Measurements from ENCODE around the gene CIC. TPM values are rescaled to one million over a fixed set of nuclear protein-coding genes. Genes with fewer than 3 reads are reported as not detected.

The CIC gene
- total and polyA plus RNA-seq, 10 of the 15 experiments (the other 5 are each of a cell fraction or from before 2014, with no cell fraction given) = 0.18 to 50.6 (median 7.1) TPM

DNA sequence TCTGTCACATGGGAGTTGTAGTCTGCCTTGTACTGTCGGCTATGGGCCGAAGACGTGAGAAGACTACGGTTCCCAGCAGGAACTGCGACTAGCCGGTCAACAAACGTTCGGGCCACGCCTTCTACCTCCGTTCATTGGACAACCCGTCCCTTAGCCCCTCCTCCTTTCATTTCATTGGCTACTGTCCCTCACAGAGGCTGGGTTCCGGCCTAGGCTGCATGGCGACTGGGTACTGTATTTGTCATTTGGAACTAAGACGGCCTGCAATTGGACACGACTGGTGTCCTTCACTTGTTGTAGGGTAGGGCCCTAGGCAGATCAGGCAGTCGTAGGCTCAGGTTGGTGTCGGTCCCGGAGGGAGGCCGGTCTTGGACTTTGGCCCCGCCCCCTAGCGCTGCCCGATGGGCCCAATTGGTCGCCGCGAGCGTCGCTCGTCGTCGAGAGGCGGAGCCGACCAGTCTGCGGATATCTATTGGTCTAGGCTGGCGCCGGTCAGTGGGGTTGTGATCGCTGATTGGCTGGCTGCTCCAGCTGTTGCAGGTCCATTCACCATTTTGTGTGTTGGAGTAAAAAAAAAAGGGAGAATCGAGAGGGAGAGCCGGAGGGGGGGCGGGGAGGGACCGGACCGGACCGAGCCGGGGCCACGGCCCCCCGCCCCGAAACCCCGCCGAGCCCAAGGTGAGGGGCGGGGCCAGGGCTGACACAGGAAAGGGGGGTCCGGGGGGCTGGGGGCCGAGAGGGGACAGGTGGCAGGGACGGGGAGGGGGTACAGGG is at the start of gene CIC (continued):
- TF ChIP-seq, protein P1, sequence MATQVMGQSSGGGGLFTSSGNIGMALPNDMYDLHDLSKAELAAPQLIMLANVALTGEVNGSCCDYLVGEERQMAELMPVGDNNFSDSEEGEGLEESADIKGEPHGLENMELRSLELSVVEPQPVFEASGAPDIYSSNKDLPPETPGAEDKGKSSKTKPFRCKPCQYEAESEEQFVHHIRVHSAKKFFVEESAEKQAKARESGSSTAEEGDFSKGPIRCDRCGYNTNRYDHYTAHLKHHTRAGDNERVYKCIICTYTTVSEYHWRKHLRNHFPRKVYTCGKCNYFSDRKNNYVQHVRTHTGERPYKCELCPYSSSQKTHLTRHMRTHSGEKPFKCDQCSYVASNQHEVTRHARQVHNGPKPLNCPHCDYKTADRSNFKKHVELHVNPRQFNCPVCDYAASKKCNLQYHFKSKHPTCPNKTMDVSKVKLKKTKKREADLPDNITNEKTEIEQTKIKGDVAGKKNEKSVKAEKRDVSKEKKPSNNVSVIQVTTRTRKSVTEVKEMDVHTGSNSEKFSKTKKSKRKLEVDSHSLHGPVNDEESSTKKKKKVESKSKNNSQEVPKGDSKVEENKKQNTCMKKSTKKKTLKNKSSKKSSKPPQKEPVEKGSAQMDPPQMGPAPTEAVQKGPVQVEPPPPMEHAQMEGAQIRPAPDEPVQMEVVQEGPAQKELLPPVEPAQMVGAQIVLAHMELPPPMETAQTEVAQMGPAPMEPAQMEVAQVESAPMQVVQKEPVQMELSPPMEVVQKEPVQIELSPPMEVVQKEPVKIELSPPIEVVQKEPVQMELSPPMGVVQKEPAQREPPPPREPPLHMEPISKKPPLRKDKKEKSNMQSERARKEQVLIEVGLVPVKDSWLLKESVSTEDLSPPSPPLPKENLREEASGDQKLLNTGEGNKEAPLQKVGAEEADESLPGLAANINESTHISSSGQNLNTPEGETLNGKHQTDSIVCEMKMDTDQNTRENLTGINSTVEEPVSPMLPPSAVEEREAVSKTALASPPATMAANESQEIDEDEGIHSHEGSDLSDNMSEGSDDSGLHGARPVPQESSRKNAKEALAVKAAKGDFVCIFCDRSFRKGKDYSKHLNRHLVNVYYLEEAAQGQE (IDR thresholded peaks at IDR 0.05; ENCODE audit: low read depth, low read length) = no peak
- TF ChIP-seq IKZF1 (conservative IDR thresholded peaks at IDR 0.05) = peak; percentile 90
- peak; percentile 100 for TF ChIP-seq DPF2 (IDR thresholded peaks at IDR 0.05)
- TF ChIP-seq SIN3A (IDR thresholded peaks at IDR 0.05; ENCODE audit: low read depth, low read length) = 0 out of 2 replicates have a peak, but pooled peaks have one; percentile 11
- TF ChIP-seq, protein P2, sequence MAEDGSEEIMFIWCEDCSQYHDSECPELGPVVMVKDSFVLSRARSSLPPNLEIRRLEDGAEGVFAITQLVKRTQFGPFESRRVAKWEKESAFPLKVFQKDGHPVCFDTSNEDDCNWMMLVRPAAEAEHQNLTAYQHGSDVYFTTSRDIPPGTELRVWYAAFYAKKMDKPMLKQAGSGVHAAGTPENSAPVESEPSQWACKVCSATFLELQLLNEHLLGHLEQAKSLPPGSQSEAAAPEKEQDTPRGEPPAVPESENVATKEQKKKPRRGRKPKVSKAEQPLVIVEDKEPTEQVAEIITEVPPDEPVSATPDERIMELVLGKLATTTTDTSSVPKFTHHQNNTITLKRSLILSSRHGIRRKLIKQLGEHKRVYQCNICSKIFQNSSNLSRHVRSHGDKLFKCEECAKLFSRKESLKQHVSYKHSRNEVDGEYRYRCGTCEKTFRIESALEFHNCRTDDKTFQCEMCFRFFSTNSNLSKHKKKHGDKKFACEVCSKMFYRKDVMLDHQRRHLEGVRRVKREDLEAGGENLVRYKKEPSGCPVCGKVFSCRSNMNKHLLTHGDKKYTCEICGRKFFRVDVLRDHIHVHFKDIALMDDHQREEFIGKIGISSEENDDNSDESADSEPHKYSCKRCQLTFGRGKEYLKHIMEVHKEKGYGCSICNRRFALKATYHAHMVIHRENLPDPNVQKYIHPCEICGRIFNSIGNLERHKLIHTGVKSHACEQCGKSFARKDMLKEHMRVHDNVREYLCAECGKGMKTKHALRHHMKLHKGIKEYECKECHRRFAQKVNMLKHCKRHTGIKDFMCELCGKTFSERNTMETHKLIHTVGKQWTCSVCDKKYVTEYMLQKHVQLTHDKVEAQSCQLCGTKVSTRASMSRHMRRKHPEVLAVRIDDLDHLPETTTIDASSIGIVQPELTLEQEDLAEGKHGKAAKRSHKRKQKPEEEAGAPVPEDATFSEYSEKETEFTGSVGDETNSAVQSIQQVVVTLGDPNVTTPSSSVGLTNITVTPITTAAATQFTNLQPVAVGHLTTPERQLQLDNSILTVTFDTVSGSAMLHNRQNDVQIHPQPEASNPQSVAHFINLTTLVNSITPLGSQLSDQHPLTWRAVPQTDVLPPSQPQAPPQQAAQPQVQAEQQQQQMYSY (CRISPR knock-in tag; IDR thresholded peaks at IDR 0.05) = no peak
- no peak for TF ChIP-seq CBX3 (IDR thresholded peaks at IDR 0.05; ENCODE audit: borderline replicate concordance, low read depth)
- no peak for TF ChIP-seq SREBF2 (IDR thresholded peaks at IDR 0.05; ENCODE audit: low read length)
- no peak for TF ChIP-seq BACH1 (IDR thresholded peaks at IDR 0.05; ENCODE audit: borderline replicate concordance)
- peak; percentile 34 for TF ChIP-seq RELA (IDR thresholded peaks at IDR 0.05; ENCODE audit: borderline replicate concordance, partially characterized antibody)
- peak; percentile 29; the same call in 1 of the 2 replicates for TF ChIP-seq SPI1 (IDR thresholded peaks at IDR 0.05; ENCODE audit: borderline replicate concordance, insufficient read depth, low read depth, low read length)
- TF ChIP-seq, protein P3, sequence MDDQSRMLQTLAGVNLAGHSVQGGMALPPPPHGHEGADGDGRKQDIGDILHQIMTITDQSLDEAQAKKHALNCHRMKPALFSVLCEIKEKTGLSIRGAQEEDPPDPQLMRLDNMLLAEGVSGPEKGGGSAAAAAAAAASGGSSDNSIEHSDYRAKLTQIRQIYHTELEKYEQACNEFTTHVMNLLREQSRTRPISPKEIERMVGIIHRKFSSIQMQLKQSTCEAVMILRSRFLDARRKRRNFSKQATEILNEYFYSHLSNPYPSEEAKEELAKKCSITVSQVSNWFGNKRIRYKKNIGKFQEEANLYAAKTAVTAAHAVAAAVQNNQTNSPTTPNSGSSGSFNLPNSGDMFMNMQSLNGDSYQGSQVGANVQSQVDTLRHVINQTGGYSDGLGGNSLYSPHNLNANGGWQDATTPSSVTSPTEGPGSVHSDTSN (IDR thresholded peaks at IDR 0.05; ENCODE audit: insufficient replicate concordance, low read depth, low read length) = peak; percentile 96
- no peak for TF ChIP-seq CEBPB (IDR thresholded peaks at IDR 0.05; ENCODE audit: borderline replicate concordance in 1 of 2, low read depth in 2 of 2, low read length in 2 of 2)
- peak; percentile 10; the same call in 1 of the 2 replicates for TF ChIP-seq STAT1 (conservative IDR thresholded peaks at IDR 0.05)
- no peak for TF ChIP-seq SUPT20H (IDR thresholded peaks at IDR 0.05; ENCODE audit: borderline replicate concordance, control insufficient read depth, low read depth, low read length)
- TF ChIP-seq CREB1 (IDR thresholded peaks at IDR 0.05; ENCODE audit: low read depth) = peak; percentile 81
- peak; percentile 98 for TF ChIP-seq CHD2 (IDR thresholded peaks at IDR 0.05; ENCODE audit: borderline replicate concordance, low read depth, low read length)
- TF ChIP-seq TARDBP (IDR thresholded peaks at IDR 0.05; ENCODE audit: borderline replicate concordance) = peak; percentile 80
- TF ChIP-seq POU2F2 (IDR thresholded peaks at IDR 0.05; ENCODE audit: borderline replicate concordance, low read depth, low read length) = peak; percentile 6; the same call in 1 of the 3 replicates
- no peak for TF ChIP-seq NRF1 (conservative IDR thresholded peaks at IDR 0.05; ENCODE audit: low read depth, low read length)
- peak; percentile 90 for TF ChIP-seq GABPA (IDR thresholded peaks at IDR 0.05; ENCODE audit: low read depth)
- peak; percentile 38; the same call in 1 of the 2 replicates for TF ChIP-seq MXI1 (IDR thresholded peaks at IDR 0.05; ENCODE audit: low read depth, low read length)
- TF ChIP-seq KLF5 (IDR thresholded peaks at IDR 0.05; ENCODE audit: partially characterized antibody) = peak; percentile 98

Measured in GM12878 (cell line).